DOHH2 (cell line): ENCODE measurements around the gene SIAH1.
"Not testable (repeated sequence)": the region's sequence is repeated elsewhere in the genome, so short reads cannot be mapped to it uniquely, and the experiment has no call there.

ENCODE experiments used
- H3F3A ChIP-seq: fragments of 200-600 bp; sonication (generic), shearing (Covaris generic); 2 replicates; pipeline ENCODE4 v1.6.0; 2016; ENCODE audit warnings: antibody characterized with exemption, mild to moderate bottlenecking; ENCODE audit not compliant: control insufficient read depth, insufficient read depth
- H3K27ac ChIP-seq: fragments of 200-600 bp; sonication (generic); 2 replicates; pipeline ENCODE4 v1.5.1; 2014; ENCODE audit warnings: low read depth, mild to moderate bottlenecking, low read length, moderate library complexity
- H3K27me3 ChIP-seq: fragments of 200-600 bp; sonication (generic); 2 replicates; pipeline ENCODE4 v1.6.1; 2014; ENCODE audit warnings: mild to moderate bottlenecking, low read length, mixed read lengths; ENCODE audit not compliant: control insufficient read depth
- H3K36me3 ChIP-seq: fragments of 200-600 bp; sonication (generic); 2 replicates; pipeline ENCODE4 v1.6.1; 2014; ENCODE audit warnings: mild to moderate bottlenecking, low read length, moderate library complexity, mixed read lengths; ENCODE audit not compliant: control insufficient read depth
- H3K4me1 ChIP-seq: fragments of 200-600 bp; sonication (generic); 2 replicates; pipeline ENCODE4 v1.6.1; 2014; ENCODE audit warnings: mild to moderate bottlenecking, low read length, mixed read lengths; ENCODE audit not compliant: control insufficient read depth
- H3K4me2 ChIP-seq: fragments of 200-600 bp; sonication (generic); 2 replicates; pipeline ENCODE4 v1.6.0; 2014; ENCODE audit warnings: mild to moderate bottlenecking, low read length, moderate library complexity
- H3K4me3 ChIP-seq: fragments of 200-600 bp; sonication (generic); 2 replicates; pipeline ENCODE4 v1.5.1; 2014; ENCODE audit warnings: mild to moderate bottlenecking, low read length, mixed read lengths
- H3K79me2 ChIP-seq: fragments of 200-600 bp; sonication (generic); 2 replicates; pipeline ENCODE4 v1.6.1; 2014; ENCODE audit warnings: mild to moderate bottlenecking, low read length, mixed read lengths; ENCODE audit not compliant: control insufficient read depth
- H3K9me2 ChIP-seq: fragments of 200-600 bp; sonication (generic); replicated peaks from 2 replicates; pipeline ENCODE4 v1.6.1; 2014; ENCODE audit warnings: mild to moderate bottlenecking, low read length, mixed read lengths; ENCODE audit not compliant: control insufficient read depth
- H3K9me3 ChIP-seq: fragments of 200-600 bp; sonication (generic); 2 replicates; pipeline ENCODE4 v1.6.1; 2014; ENCODE audit warnings: antibody characterized with exemption, low read length, mixed read lengths; ENCODE audit not compliant: control insufficient read depth, insufficient read depth
- H4K20me1 ChIP-seq: fragments of 200-600 bp; sonication (generic); 2 replicates; pipeline ENCODE4 v1.6.0; 2014; ENCODE audit warnings: low read depth, mild to moderate bottlenecking, antibody characterized with exemption, low read length, moderate library complexity; ENCODE audit not compliant: control insufficient read depth, insufficient read depth
- EZH2phosphoT487 ChIP-seq: fragments of 200-600 bp; sonication (generic); IDR thresholded peaks from 2 replicates; pipeline ENCODE4 v1.6.1; 2017; ENCODE audit warnings: borderline replicate concordance, mild to moderate bottlenecking, antibody characterized with exemption, low read length, moderate library complexity, mixed read lengths
- TF ChIP-seq, protein P1 (sequence below): fragments of 200-600 bp; sonication (generic); IDR thresholded peaks from one replicate; pipeline ENCODE4 v1.5.1; 2014; ENCODE audit warnings: antibody characterized with exemption, mild to moderate bottlenecking, low read depth, low read length; ENCODE audit not compliant: poor library complexity, severe bottlenecking

The SIAH1 gene

DNA sequence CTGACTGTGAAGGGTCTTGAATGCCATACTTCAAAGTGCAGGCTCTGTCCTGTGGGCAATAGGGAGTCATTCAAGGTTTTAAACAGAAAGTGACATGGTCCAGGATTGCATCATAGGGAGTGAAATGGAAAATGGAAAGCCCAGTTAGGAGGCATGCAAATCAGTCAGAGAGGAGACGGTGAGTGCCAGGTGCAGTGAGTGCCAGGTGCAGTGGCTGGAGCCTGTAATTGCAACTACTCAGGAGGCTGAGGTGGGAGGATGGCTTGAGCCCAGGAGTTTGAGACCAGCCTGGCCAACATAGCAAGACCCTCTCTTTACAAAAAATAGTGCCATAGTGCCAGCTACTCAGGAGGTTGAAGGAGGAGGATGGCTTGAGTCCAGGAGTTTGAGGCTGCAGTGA is 35.2 kb upstream of the SIAH1 start:
- peaks cover 6% of the 10 kb centered on the region for H3K4me1 ChIP-seq
- H3K36me3 ChIP-seq, result no peaks in the 10 kb centered on the region
- H4K20me1 ChIP-seq, result no peaks in the 10 kb centered on the region
- no peak overlapping the region for H3K4me2 ChIP-seq
- H3K27ac ChIP-seq, result no peak overlapping the region
- no peaks in the 10 kb centered on the region for H3K79me2 ChIP-seq
- no peaks in the 10 kb centered on the region for H3K27me3 ChIP-seq
- no peaks in the 10 kb centered on the region for H3F3A ChIP-seq
- TF ChIP-seq EZH2phosphoT487, result no peak
- TF ChIP-seq, protein P1, sequence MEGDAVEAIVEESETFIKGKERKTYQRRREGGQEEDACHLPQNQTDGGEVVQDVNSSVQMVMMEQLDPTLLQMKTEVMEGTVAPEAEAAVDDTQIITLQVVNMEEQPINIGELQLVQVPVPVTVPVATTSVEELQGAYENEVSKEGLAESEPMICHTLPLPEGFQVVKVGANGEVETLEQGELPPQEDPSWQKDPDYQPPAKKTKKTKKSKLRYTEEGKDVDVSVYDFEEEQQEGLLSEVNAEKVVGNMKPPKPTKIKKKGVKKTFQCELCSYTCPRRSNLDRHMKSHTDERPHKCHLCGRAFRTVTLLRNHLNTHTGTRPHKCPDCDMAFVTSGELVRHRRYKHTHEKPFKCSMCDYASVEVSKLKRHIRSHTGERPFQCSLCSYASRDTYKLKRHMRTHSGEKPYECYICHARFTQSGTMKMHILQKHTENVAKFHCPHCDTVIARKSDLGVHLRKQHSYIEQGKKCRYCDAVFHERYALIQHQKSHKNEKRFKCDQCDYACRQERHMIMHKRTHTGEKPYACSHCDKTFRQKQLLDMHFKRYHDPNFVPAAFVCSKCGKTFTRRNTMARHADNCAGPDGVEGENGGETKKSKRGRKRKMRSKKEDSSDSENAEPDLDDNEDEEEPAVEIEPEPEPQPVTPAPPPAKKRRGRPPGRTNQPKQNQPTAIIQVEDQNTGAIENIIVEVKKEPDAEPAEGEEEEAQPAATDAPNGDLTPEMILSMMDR, result no peak
- H3K9me3 ChIP-seq, result no peaks in the 10 kb centered on the region
- H3K4me3 ChIP-seq, result no peak overlapping the region
- H3K9me2 ChIP-seq, result no peaks in the 10 kb centered on the region

DNA sequence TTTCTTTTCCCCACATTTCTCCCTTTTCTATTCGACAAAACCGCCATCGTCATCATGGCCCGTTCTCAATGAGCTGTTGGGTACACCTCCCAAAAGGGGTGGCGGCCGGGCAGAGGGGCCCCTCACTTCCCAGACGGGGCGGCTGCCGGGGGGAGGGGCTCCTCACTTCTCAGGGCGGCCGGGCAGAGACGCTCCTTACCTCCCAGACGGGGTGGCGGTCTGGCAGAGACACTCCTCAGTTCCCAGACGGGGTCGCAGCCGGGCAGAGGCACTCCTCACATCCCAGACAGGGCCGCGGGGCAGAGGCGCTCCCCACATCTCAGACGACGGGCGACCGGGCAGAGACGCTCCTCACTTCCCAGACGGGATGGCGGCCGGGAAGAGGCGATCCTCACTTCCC is 31.4 kb upstream of the SIAH1 start:
- H3K4me2 ChIP-seq, H4K20me1 ChIP-seq, H3F3A ChIP-seq, H3K9me2 ChIP-seq, H3K79me2 ChIP-seq, H3K27me3 ChIP-seq, H3K4me3 ChIP-seq, H3K9me3 ChIP-seq, H3K27ac ChIP-seq, H3K4me1 ChIP-seq, H3K36me3 ChIP-seq: not testable (repeated sequence)

DNA sequence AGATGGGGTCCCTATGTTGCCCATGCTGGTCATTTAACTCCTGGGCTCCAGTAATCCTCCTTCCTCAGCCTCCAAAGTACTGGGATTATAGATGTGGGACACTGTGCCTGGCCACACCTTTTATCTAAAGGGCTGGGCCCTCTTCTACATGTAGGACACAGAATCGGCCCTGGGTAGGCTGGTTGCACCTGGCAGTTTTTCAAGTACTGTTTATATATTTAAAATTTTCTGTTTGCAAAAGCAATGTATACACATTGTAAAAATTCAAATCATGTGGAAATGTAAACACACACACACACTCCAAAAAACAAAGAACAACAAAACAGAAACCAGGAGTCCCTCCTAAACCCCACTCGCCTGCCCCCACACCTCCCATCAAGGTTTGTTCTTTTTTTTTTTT is 28.1 kb upstream of the SIAH1 start:
- Histone ChIP-seq H4K20me1 (no peaks in the 10 kb centered on the region), H3K4me1 (no peaks in the 10 kb centered on the region), H3K4me2 (no peak overlapping the region), H3F3A (no peaks in the 10 kb centered on the region), H3K36me3 (no peaks in the 10 kb centered on the region), H3K27me3 (no peaks in the 10 kb centered on the region), H3K79me2 (no peaks in the 10 kb centered on the region), H3K4me3 (no peak overlapping the region), H3K9me3 (no peaks in the 10 kb centered on the region), H3K9me2 (no peaks in the 10 kb centered on the region), H3K27ac (no peak overlapping the region)
- no peak for TF ChIP-seq EZH2phosphoT487
- TF ChIP-seq, protein P1, result no peak

DNA sequence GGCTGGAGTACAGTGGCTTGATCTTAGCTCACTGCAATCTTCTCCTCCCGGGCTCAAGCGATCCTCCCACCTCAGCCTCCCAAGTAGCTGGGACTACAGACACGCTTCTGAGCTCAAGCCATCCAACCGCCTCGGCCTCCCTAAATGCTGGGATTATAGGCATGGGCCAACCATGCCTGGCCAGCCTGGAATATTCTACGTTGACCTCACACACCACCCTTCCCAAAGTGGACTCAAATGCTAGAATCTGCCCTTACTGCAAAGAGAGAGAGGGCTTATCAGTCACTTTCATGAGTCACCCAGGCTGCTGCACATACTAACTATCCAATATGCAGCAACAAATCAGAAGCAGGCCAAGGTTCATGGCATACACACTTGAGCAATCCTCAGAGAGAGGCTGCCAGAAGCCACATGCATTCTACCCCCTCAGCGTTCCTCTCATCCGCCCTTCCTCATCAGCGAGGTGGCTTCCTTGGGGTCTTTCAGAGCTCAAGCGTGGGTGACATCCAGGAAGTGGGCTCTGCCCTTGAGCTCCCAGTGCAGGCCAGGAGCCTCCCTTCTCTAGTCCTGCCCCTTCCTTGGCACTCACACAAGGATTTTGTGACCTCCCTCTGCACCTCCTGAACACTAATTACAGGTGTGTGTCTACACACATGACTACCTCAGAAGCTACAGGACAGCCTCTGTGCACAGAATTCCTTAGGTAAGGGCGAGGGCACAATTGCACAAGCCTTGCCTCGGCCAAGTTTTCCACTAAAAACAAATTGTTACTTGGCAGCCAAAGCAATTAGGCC is 24.8 kb upstream of the SIAH1 start:
- no peak for TF ChIP-seq EZH2phosphoT487
- TF ChIP-seq, protein P1, result no peak
- Histone ChIP-seq H3K9me3 (no peaks in the 10 kb centered on the region), H3K79me2 (no peaks in the 10 kb centered on the region), H3K36me3 (no peaks in the 10 kb centered on the region), H3K4me1 (no peaks in the 10 kb centered on the region), H4K20me1 (no peaks in the 10 kb centered on the region), H3K9me2 (no peaks in the 10 kb centered on the region), H3F3A (no peaks in the 10 kb centered on the region), H3K27ac (no peak overlapping the region), H3K4me3 (no peak overlapping the region), H3K4me2 (no peak overlapping the region), H3K27me3 (no peaks in the 10 kb centered on the region)
